B cell (primary cell): ENCODE data around the gene RAB15. TPM values are rescaled to one million over a fixed set of nuclear protein-coding genes. Genes with fewer than 3 reads are reported as not detected.

Source experiments
- ATAC-seq: fragments of 200-7000 bp; cut with Tn5 transposase; one replicate; pipeline ENCODE4 v1.10.0; 2021; ENCODE audit warnings: low read depth, mild to moderate bottlenecking, moderate number of reproducible peaks, moderate library complexity
- CTCF ChIA-PET: fragments of 350-600 bp; sonication (Branson Sonifier 250); formaldehyde crosslinking; loops from one replicate; lab custom pipeline; 2021; ENCODE audit warnings: antibody characterized with exemption, inconsistent platforms; lab: Charles Lee
- POLR2A ChIA-PET: fragments of 350-600 bp; sonication (Branson Sonifier 250); formaldehyde crosslinking; loops from one replicate; lab custom pipeline; 2021; ENCODE audit warnings: antibody characterized with exemption; lab: Charles Lee
- DNase-seq: peaks from one replicate; pipeline ENCODE4 v3.0.0; 2013
- H2AFZ ChIP-seq: 2 replicates; pipeline ENCODE4 v1.6.1; 2012; ENCODE audit warnings: mild to moderate bottlenecking, low read depth, low read length; ENCODE audit not compliant: insufficient read depth, poor library complexity, severe bottlenecking
- H3K27ac ChIP-seq, 2 donors: 1 replicate in 1 of 2; 2 replicates in 1 of 2; pipeline ENCODE4 v1.5.1; 2012 to 2013; ENCODE audit warnings: low read length in 2 of 2, mild to moderate bottlenecking in 2 of 2, moderate library complexity in 1 of 2
- H3K27me3 ChIP-seq, 4 experiments: fragments of 200-600 bp in 1 of 4; sonication (generic) in 1 of 4; replicated peaks in 1 of 4; 1 replicate in 2 of 4; 2 replicates in 2 of 4; pipeline versions ENCODE4 v1.6.1 to v1.7.0; 2013 to 2016; ENCODE audit warnings: low read length in 3 of 4, mild to moderate bottlenecking in 2 of 4, mixed read lengths in 1 of 4, moderate library complexity in 1 of 4; ENCODE audit not compliant: insufficient read depth in 4 of 4, control insufficient read depth in 3 of 4; ENCODE audit errors: control extremely low read depth in 1 of 4
- H3K36me3 ChIP-seq, 2 experiments: replicated peaks in 1 of 2; 1 replicate in 1 of 2; 2 replicates in 1 of 2; pipeline versions ENCODE4 v1.6.1 to v1.7.1; 2013; ENCODE audit warnings: low read length in 1 of 2; ENCODE audit not compliant: insufficient read depth in 2 of 2, control insufficient read depth in 1 of 2; ENCODE audit errors: control extremely low read depth in 1 of 2, extremely low read depth in 1 of 2
- H3K4me1 ChIP-seq, 2 donors: fragments of 200-600 bp in 1 of 2; sonication (generic) in 1 of 2; 1 replicate in 1 of 2; 2 replicates in 1 of 2; pipeline versions ENCODE4 v1.5.1 to v1.6.1; 2013 to 2017; ENCODE audit warnings: low read length in 2 of 2; ENCODE audit not compliant: control insufficient read depth in 2 of 2, insufficient read depth in 2 of 2
- H3K4me2 ChIP-seq: replicated peaks from 2 replicates; pipeline ENCODE3; 2012; ENCODE audit warnings: mild to moderate bottlenecking, low read depth, low read length; ENCODE audit not compliant: poor library complexity, severe bottlenecking
- H3K4me3 ChIP-seq, 5 experiments: fragments of 200-600 bp in 1 of 5; sonication (generic) in 1 of 5; 1 replicate in 3 of 5; 2 replicates in 2 of 5; pipeline versions ENCODE4 v1.5.1 to v1.7.0; 2011 to 2016; ENCODE audit warnings: low read length in 4 of 5, mild to moderate bottlenecking in 4 of 5, low read depth in 2 of 5, control low read depth in 1 of 5, moderate library complexity in 1 of 5; ENCODE audit not compliant: insufficient read depth in 1 of 5; ENCODE audit errors: control extremely low read depth in 1 of 5, extremely low read depth in 1 of 5
- H3K79me2 ChIP-seq: fragments of 200-600 bp; sonication (generic); one replicate; pipeline ENCODE4 v1.6.0; 2016; ENCODE audit warnings: low read length; ENCODE audit not compliant: control insufficient read depth, insufficient read depth
- H3K9ac ChIP-seq: fragments of 200-600 bp; sonication (generic); 2 replicates; pipeline ENCODE4 v1.6.1; 2017; ENCODE audit warnings: mild to moderate bottlenecking, low read length, moderate library complexity
- H3K9me3 ChIP-seq, 3 donors: one replicate each; pipeline versions ENCODE4 v1.6.1 to v1.7.1; 2013; ENCODE audit warnings: low read length in 2 of 3; ENCODE audit not compliant: control insufficient read depth in 2 of 3, insufficient read depth in 1 of 3; ENCODE audit errors: control extremely low read depth in 1 of 3
- H4K20me1 ChIP-seq: 2 replicates; pipeline ENCODE4 v1.6.0; 2012; ENCODE audit warnings: mild to moderate bottlenecking, low read length; ENCODE audit not compliant: insufficient read depth, control insufficient read depth, poor library complexity, severe bottlenecking
- H3K27ac Mint-ChIP-seq: one replicate; pipeline ENCODE4 v1.8.0; 2021; ENCODE audit warnings: mixed read lengths
- H3K27me3 Mint-ChIP-seq: one replicate; pipeline ENCODE4 v1.8.0; 2021; ENCODE audit warnings: mixed read lengths
- H3K4me1 Mint-ChIP-seq: one replicate; pipeline ENCODE4 v1.8.0; 2021; ENCODE audit warnings: mixed read lengths
- H3K4me3 Mint-ChIP-seq: one replicate; pipeline ENCODE4 v1.8.0; 2021; ENCODE audit warnings: mixed read lengths
- H3K9me3 Mint-ChIP-seq: one replicate; pipeline ENCODE4 v1.8.0; 2022; ENCODE audit warnings: mixed read lengths; ENCODE audit not compliant: insufficient read depth
- EZH2 ChIP-seq: IDR thresholded peaks from 2 replicates; pipeline ENCODE4 v1.6.1; 2012; ENCODE audit warnings: borderline replicate concordance, low read depth, mild to moderate bottlenecking, moderate library complexity, low read length; ENCODE audit not compliant: insufficient read depth, poor library complexity, severe bottlenecking
- WGBS: methylation state at CpG from one replicate; pipeline ENCODE4 v1.1.5; 2013; ENCODE audit warnings: missing lambda C conversion rate; ENCODE audit not compliant: insufficient coverage; 5-methylcytosine and 5-hydroxymethylcytosine counted together
- intact Hi-C: fragments of 100-400 bp; cut with micrococcal nuclease; formaldehyde crosslinking; loops from one replicate; pipeline ENCODE4 v1.10.0; 2022
- polyA plus RNA-seq: library from polyadenylated mRNA; depleted of rRNA; stranded (reverse); fragments of >200 nt; gene quantifications from 2 replicates; pipeline ENCODE4 v1.2.3, GENCODE V29; 2012
- total RNA-seq, 2 donors: library from RNA; stranded (reverse); fragments of 120-200 nt in 1 of 2; gene quantifications; 1 replicate in 1 of 2; 2 replicates in 1 of 2; pipeline versions ENCODE4 v1.2.3 to v1.2.4, GENCODE V29; 2013 to 2022
- TF ChIP-seq, protein P1 (sequence below): fragments of 200-600 bp; IDR thresholded peaks from one replicate; pipeline ENCODE4 v1.8.0; 2022; ENCODE audit warnings: antibody characterized with exemption, mild to moderate bottlenecking

The RAB15 gene
- total and polyA plus RNA-seq, 2 donors (not counting 1 experiment from before 2014, with no cell fraction given) = 0.17 to 0.19 TPM

- intact Hi-C loops = no loop called here
- Mint-ChIP-seq H3K27me3 (no peaks in the 10 kb centered on the region), H3K4me3 (no peak overlapping the region), H3K4me1 (peaks cover 9% of the 10 kb centered on the region), H3K27ac (no peak overlapping the region), H3K9me3 (no peaks in the 10 kb centered on the region)
- H3K27me3 ChIP-seq = no peaks in the 10 kb centered on the region
- no peaks in the 10 kb centered on the region for H3K36me3 ChIP-seq
- H3K4me2 ChIP-seq = no peak overlapping the region
- H4K20me1 ChIP-seq = no peaks in the 10 kb centered on the region
- H3K9me3 ChIP-seq = no peaks in the 10 kb centered on the region
- TF ChIP-seq EZH2 = no peak
- TF ChIP-seq, protein P1, sequence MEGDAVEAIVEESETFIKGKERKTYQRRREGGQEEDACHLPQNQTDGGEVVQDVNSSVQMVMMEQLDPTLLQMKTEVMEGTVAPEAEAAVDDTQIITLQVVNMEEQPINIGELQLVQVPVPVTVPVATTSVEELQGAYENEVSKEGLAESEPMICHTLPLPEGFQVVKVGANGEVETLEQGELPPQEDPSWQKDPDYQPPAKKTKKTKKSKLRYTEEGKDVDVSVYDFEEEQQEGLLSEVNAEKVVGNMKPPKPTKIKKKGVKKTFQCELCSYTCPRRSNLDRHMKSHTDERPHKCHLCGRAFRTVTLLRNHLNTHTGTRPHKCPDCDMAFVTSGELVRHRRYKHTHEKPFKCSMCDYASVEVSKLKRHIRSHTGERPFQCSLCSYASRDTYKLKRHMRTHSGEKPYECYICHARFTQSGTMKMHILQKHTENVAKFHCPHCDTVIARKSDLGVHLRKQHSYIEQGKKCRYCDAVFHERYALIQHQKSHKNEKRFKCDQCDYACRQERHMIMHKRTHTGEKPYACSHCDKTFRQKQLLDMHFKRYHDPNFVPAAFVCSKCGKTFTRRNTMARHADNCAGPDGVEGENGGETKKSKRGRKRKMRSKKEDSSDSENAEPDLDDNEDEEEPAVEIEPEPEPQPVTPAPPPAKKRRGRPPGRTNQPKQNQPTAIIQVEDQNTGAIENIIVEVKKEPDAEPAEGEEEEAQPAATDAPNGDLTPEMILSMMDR = no peak
- no peak overlapping the region for H3K4me3 ChIP-seq
- ChIA-PET POLR2A (no interaction called here), CTCF (no interaction called here)
- ATAC-seq (no peak), DNase-seq (no peak)
- H2AFZ ChIP-seq = no peak overlapping the region
- no peak overlapping the region for H3K9ac ChIP-seq
- H3K79me2 ChIP-seq = no peaks in the 10 kb centered on the region
- no peak overlapping the region for H3K27ac ChIP-seq
- 99% methylated on average over 7 of the region's 8 CpGs for WGBS
- H3K4me1 ChIP-seq = peaks cover 0 to 9% of the 10 kb centered on the region in 2 donors
These were observed 20.8 kb downstream of the RAB15 start for GRCh38 chr14:64951291-64951690.

DNA sequence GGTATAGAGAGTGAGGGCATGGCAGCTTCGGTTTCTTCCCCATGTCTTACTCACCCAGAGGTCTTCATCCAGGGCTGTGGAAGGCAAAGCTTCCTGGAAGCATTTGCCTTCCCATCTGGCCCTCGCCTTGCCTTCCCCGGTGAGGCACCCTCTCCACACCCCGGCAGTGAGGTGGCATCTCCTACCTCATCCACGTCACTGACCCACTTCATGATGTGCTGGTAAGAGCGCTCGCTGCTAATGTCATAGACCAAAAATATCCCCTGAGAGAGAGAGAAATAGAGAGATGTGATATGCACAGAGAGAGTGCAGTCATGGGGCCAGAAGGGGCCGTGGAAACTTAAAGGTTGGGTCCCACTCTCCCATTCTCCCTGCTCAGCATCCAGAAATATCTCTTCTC, 21.2 kb downstream of the RAB15 start:
- TF ChIP-seq, protein P1 = no peak
- TF ChIP-seq EZH2 = no peak
- no peak overlapping the region for H3K9ac ChIP-seq
- intact Hi-C loops = no loop called here
- ATAC-seq (no peak), DNase-seq (no peak)
- no peaks in the 10 kb centered on the region for H3K27me3 Mint-ChIP-seq
- H3K36me3 ChIP-seq = no peaks in the 10 kb centered on the region
- no peak overlapping the region for H3K4me3 ChIP-seq
- 100% methylated on average over 2 of the region's 8 CpGs for WGBS
- no peak overlapping the region for H3K27ac ChIP-seq
- no peaks in the 10 kb centered on the region for H3K27me3 ChIP-seq
- no peak overlapping the region for H2AFZ ChIP-seq
- ChIA-PET POLR2A (no interaction called here), CTCF (no interaction called here)
- peaks cover 9% of the 10 kb centered on the region for H3K4me1 Mint-ChIP-seq
- no peaks in the 10 kb centered on the region for H3K9me3 ChIP-seq
- H3K4me2 ChIP-seq = no peak overlapping the region
- H3K4me1 ChIP-seq = peaks cover 0 to 9% of the 10 kb centered on the region in 2 donors
- H3K9me3 Mint-ChIP-seq = no peaks in the 10 kb centered on the region
- no peak overlapping the region for H3K4me3 Mint-ChIP-seq
- no peak overlapping the region for H3K27ac Mint-ChIP-seq
- no peaks in the 10 kb centered on the region for H3K79me2 ChIP-seq
- H4K20me1 ChIP-seq = no peaks in the 10 kb centered on the region
